Measurements from ENCODE around the gene GNG7.

DNA sequence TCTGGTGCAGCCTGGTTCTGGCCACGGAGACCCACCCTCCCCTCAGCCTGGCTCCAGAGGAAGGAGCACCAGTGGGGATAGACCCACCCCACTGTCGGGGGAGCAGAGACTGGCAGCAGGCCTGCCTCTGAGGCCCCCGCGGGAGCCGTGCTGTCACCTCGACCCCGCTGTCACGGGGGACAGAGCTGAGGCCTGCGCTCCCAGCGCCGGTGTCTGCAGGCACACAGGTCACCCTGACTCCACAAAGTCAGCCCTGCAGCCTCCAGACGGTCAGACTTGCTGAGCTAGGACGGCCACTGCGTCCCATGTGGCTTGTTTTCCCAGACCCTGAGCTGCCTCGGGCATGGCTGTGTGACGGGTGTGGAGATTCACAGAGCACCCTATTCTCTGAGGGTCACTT lies 32.3 kb downstream of the GNG7 start:
- no peak for TF ChIP-seq EZH2phosphoT487 (IDR thresholded peaks at IDR 0.05; ENCODE audit: insufficient read depth, low read depth)
- no peak for TF ChIP-seq EZH2 (IDR thresholded peaks at IDR 0.05; ENCODE audit: insufficient read depth, poor library complexity, severe bottlenecking)
